ENCODE measurements around the gene NCEH1.
A peak's percentile ranks its signal among the peaks of the same experiment; 100 is the strongest.

Gene NCEH1

DNA sequence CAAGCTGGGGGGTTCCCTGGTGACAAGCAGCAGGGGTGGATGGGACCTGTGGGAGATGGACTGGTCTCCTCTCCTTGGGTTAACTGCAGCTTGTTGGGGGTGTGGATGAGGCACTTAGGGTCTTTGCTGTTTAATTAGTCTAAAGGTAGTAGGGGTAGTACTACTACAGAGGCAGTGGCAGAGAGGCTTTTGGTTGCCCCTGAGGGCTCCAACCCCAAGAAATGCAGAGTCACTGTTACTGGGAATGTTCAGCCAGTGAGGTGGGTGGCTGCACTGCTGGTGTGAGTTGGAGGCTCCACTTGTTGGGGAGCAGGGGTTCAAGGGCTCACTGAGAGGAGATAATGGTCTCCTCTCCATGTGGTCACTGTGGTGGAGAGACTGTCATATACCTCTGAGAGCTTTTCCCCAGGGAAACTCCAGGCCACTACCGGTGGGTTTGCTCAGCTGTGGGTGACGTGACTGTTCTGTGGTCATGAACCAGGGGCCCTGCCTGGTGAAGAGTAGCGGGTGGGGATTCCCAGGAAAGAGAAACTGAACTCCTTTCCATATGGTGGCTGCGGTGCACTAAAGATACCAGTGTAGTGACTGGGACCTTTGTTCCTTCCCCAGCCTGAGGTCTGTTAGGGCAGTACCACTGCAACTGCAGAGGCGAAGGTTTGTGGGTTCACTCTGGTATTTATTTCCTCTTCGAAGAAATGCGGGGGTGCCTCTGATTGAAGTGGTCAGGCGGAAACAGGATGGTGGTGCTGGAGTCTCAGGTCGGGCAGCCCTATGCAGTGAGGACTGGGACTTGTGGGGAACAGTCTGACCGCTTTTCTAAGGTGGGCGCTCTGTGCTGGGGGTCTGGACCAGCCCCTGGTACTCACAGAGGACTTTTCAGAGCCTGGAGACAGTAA, 118.7 kb downstream of the NCEH1 start:
- peak; percentile 65 for DNase-seq (ENCODE audit: low spot score)
- in situ Hi-C loops (cut with MboI; ENCODE audit: low pct_unique_long_range_greater_than_20kb, low sequenced_read_pairs, unreplicated experiment) = no loop called here

DNA sequence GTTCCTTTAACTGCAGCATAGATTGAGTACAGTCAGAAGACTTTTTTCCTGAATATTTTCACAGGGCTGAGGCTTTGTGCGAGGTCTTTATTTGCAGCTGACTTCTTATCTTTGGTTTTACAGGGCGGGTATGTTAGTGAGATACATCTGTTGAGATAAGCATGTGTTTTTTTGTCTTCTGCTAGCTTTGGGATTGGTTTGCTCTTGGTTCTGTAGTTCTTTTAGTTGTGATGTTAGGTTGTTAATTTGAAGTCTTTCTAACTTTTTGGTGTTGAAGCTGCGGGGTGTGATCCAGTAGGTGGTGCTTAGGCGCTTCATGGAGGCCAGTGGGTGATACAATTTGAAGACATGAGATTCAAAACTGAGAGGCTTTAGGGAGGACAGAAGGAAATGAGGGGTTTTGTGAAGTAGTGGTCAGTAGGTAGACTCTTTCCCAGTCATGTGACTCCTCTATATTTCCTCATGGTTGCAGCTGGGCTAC, 119.7 kb downstream of the NCEH1 start:
- DNase-seq (ENCODE audit: low spot score) = no peak
- TF ChIP-seq, protein P1, sequence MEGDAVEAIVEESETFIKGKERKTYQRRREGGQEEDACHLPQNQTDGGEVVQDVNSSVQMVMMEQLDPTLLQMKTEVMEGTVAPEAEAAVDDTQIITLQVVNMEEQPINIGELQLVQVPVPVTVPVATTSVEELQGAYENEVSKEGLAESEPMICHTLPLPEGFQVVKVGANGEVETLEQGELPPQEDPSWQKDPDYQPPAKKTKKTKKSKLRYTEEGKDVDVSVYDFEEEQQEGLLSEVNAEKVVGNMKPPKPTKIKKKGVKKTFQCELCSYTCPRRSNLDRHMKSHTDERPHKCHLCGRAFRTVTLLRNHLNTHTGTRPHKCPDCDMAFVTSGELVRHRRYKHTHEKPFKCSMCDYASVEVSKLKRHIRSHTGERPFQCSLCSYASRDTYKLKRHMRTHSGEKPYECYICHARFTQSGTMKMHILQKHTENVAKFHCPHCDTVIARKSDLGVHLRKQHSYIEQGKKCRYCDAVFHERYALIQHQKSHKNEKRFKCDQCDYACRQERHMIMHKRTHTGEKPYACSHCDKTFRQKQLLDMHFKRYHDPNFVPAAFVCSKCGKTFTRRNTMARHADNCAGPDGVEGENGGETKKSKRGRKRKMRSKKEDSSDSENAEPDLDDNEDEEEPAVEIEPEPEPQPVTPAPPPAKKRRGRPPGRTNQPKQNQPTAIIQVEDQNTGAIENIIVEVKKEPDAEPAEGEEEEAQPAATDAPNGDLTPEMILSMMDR (IDR thresholded peaks at IDR 0.05; ENCODE audit: extremely low read depth, insufficient read depth, missing control alignments) = no peak
- in situ Hi-C loops (cut with MboI; ENCODE audit: low pct_unique_long_range_greater_than_20kb, low sequenced_read_pairs, unreplicated experiment) = no loop called here

More for the DNA sequence above, 118.7 kb downstream of the NCEH1 start:
- TF ChIP-seq, protein P1 (IDR thresholded peaks at IDR 0.05; ENCODE audit: extremely low read depth, insufficient read depth, missing control alignments) = no peak

DNA sequence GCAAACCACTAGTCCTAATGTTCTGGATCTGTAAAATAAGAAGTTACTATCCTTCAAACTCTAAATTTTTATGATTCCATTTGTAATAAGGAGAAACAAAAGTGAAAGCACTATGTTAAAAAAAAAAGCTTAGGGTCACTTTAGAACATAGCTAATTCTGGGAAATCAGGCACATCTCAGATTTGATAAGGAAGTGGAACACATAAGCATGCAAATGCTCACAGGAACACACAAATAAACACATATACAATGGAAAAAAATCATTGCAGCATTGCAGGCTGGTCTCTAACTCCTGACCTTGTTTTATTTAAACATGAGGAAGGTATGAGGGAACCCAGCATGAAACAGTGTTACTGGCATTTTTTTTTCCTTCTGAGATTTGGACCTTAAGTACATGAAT, 124.4 kb downstream of the NCEH1 start:
- TF ChIP-seq, protein P1 (IDR thresholded peaks at IDR 0.05; ENCODE audit: extremely low read depth, insufficient read depth, missing control alignments) = no peak
- DNase-seq (ENCODE audit: low spot score) = no peak
- in situ Hi-C loops (cut with MboI; ENCODE audit: low pct_unique_long_range_greater_than_20kb, low sequenced_read_pairs, unreplicated experiment) = no loop called here

DNA sequence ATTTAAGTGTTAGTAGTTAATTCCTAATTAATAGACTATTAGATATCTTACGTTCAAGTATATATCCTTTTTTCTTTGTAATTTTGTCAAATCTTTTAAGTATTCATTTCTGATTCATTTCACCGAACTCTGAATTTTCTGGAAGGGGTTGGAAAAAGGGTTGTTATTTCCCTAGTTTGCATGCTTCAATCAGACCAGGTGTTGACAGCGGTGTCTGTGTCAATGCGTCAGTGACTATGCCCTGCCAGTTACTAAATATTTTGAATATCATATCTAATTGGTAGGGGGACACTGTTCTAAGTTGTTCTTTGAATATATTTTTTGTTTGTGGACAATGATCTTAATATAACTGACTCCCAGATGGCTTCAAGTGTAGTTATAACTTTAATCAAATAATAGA, 124.9 kb downstream of the NCEH1 start:
- TF ChIP-seq, protein P1 (IDR thresholded peaks at IDR 0.05; ENCODE audit: extremely low read depth, insufficient read depth, missing control alignments) = no peak
- in situ Hi-C loops (cut with MboI; ENCODE audit: low pct_unique_long_range_greater_than_20kb, low sequenced_read_pairs, unreplicated experiment) = no loop called here
- no peak for DNase-seq (ENCODE audit: low spot score)

DNA sequence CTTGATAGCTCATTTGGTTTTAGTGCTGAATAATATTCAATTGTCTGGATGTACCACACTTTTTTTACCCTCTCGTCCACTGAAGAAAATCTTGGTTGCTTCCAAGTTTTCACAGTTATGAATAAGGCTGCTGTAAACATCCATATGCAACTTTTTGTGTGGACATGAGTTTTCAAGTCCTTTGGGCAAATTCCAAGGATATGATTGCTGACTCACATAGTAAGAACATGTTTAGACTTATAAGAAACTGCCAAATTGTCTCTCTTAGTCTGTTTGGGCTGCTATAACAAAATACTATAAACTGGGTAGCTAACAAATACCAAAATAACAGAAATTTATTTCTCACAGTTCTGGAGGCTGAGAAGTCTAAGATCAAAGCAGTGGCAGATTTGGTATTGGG, 128.2 kb downstream of the NCEH1 start:
- TF ChIP-seq, protein P1 (IDR thresholded peaks at IDR 0.05; ENCODE audit: extremely low read depth, insufficient read depth, missing control alignments) = no peak
- in situ Hi-C loops (cut with MboI; ENCODE audit: low pct_unique_long_range_greater_than_20kb, low sequenced_read_pairs, unreplicated experiment) = no loop called here
- DNase-seq (ENCODE audit: low spot score) = no peak

DNA sequence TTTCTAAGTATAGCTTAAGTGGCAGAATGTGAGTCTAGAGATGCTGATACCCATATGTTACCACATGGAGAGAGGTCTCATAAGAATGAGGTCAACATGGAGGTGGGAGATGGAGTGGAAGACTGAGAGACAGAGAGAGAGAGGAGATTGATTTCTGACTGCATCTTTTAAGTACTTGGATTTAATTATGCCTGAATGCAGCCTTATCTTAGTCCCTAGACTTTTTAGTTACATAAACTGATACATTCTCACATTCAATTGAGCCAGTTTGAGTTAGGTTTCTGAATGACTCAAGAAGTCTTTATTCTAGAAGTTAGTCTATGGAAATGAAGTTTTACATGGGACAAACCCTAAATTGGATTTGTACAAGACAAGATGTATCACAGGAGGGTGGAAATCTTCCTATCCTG, 129.1 kb downstream of the NCEH1 start:
- TF ChIP-seq, protein P1 (IDR thresholded peaks at IDR 0.05; ENCODE audit: extremely low read depth, insufficient read depth, missing control alignments) = no peak
- in situ Hi-C loops (cut with MboI; ENCODE audit: low pct_unique_long_range_greater_than_20kb, low sequenced_read_pairs, unreplicated experiment) = no loop called here
- DNase-seq (ENCODE audit: low spot score) = no peak

All from GM13977 (cell line).